Stimulated activated CD8-positive, alpha-beta memory T cell treated with anti-CD3 and anti-CD28 coated beads, Interleukin-15, amount 100 ng/mL, for 24 hours (primary cell): ENCODE measurements around the gene RAB3D.
"Not testable (repeated sequence)": the region's sequence is repeated elsewhere in the genome, so short reads cannot be mapped to it uniquely, and the experiment has no call there.

Source experiments
- DNase-seq: peaks from one replicate; pipeline ENCODE4 v3.0.0-alpha.2; 2020; ENCODE audit warnings: low read depth

The RAB3D gene

GRCh38 chr19:11365557-11366117 lies 26.2 kb upstream of the RAB3D start:
- no peak for DNase-seq

GRCh38 chr19:11364935-11365334 lies 25.5 kb upstream of the RAB3D start:
- DNase-seq, result no peak

- no peak for DNase-seq
These were observed 24.9 kb upstream of the RAB3D start for GRCh38 chr19:11364296-11364904.

GRCh38 chr19:11363881-11364280 lies 24.4 kb upstream of the RAB3D start:
- DNase-seq, result no peak

- DNase-seq, result no peak
These were observed 22.6 kb upstream of the RAB3D start for GRCh38 chr19:11361771-11362731.

GRCh38 chr19:11361037-11361770 lies 21.7 kb upstream of the RAB3D start:
- no peak for DNase-seq

GRCh38 chr19:11359421-11359820 lies 20.0 kb upstream of the RAB3D start:
- no peak for DNase-seq

GRCh38 chr19:11356676-11357550 lies 17.5 kb upstream of the RAB3D start:
- no peak for DNase-seq

- DNase-seq, result no peak
These were observed 16.6 kb upstream of the RAB3D start for GRCh38 chr19:11356074-11356397.

GRCh38 chr19:11355160-11356073 lies 16.0 kb upstream of the RAB3D start, which contains the start of gene PLPPR2:
Gene PLPPR2, plus strand, starts transcription at chr19:11355432. Its CDS starts 2,242 bp downstream, at chr19:11357674.
- DNase-seq, result peak; percentile 66

- DNase-seq, result not testable (repeated sequence)
These were observed 14.6 kb upstream of the RAB3D start for GRCh38 chr19:11354102-11354501.

GRCh38 chr19:11349171-11349570 lies 9.7 kb upstream of the RAB3D start:
- DNase-seq, result no peak

GRCh38 chr19:11347546-11348039 lies 8.1 kb upstream of the RAB3D start:
- DNase-seq, result no peak

- DNase-seq, result peak; percentile 90
These were observed 6.9 kb upstream of the RAB3D start, which contains the start of the genes CCDC159 and TMEM205 for GRCh38 chr19:11346104-11346940. Gene CCDC159, plus strand, starts transcription at chr19:11346519. Its CDS starts 88 bp downstream, at chr19:11346607. Gene TMEM205, minus strand, starts transcription at chr19:11346268. Its CDS starts 649 bp downstream, at chr19:11345619.

GRCh38 chr19:11345122-11345803 lies 5.8 kb upstream of the RAB3D start:
- no peak for DNase-seq

GRCh38 chr19:11342429-11342828 lies 3.0 kb upstream of the RAB3D start:
- DNase-seq, result no peak

GRCh38 chr19:11340099-11340467 lies 626 bp upstream of the RAB3D start:
- DNase-seq, result not testable (repeated sequence)

GRCh38 chr19:11338569-11339253 lies 746 bp downstream of the RAB3D start:
- no peak for DNase-seq
